ENCODE measurements around the gene TSR3. TPM values are rescaled to one million over a fixed set of nuclear protein-coding genes. Genes with fewer than 3 reads are reported as not detected.
A peak's percentile ranks its signal among the peaks of the same experiment; 100 is the strongest.

Gene TSR3
- total and polyA plus RNA-seq, 2 donors (not counting 1 experiment from before 2014, with no cell fraction given), result 35.7 to 43.7 TPM

DNA sequence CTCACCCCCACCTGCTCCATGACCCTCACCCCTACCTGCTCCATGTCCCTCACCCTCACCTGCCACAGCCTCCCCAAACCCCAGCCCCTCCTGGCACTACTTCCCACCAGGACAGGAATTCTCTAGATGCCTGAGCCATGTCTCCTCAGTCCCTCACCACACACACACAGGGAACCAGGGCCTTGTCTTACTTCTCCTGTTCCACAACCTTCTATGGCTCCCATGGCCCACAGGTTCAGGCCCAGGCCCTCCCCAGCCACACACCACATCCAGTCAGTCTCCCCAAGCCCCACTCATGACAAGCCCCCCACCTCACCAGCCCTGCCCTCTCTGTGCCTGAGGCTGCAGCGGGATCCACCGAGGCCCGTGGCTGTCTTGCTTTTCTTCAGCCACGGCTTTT, 45.3 kb downstream of the TSR3 start:
- no peak overlapping the region for H3K4me3 ChIP-seq (ENCODE audit: control extremely low read depth in 1 of 5, extremely low read depth in 1 of 5, insufficient read depth in 1 of 5, low read depth in 2 of 5, low read length in 4 of 5)
- no peaks in the 10 kb centered on the region for H3K27me3 ChIP-seq (replicated peaks in 1 of 4; ENCODE audit: control extremely low read depth in 1 of 4, control insufficient read depth in 3 of 4, insufficient read depth in 4 of 4, low read length in 3 of 4)
- peaks cover 0 to 3% of the 10 kb centered on the region in 2 experiments for H3K36me3 ChIP-seq (replicated peaks in 1 of 2; ENCODE audit: control extremely low read depth in 1 of 2, control insufficient read depth in 1 of 2, extremely low read depth in 1 of 2, insufficient read depth in 2 of 2, low read length in 1 of 2)
- ChIA-PET CTCF (no interaction called here), POLR2A (interaction anchor here (1.0 kb wide), 1 partner anchor 9 kb away, joined by 11 read pairs; no protein-coding TSS in a partner anchor)
- peaks cover 14% of the 10 kb centered on the region for H4K20me1 ChIP-seq (ENCODE audit: control insufficient read depth, insufficient read depth, low read length, poor library complexity, severe bottlenecking)
- peaks cover 34 to 59% of the 10 kb centered on the region in 2 donors for H3K4me1 ChIP-seq (ENCODE audit: control insufficient read depth in 2 of 2, insufficient read depth in 2 of 2, low read length in 2 of 2)
- peaks cover 0 to 7% (median 0%) of the 10 kb centered on the region in 3 donors for H3K9me3 ChIP-seq (ENCODE audit: control extremely low read depth in 1 of 3, control insufficient read depth in 2 of 3, insufficient read depth in 1 of 3, low read length in 2 of 3)
- H3K4me3 Mint-ChIP-seq, result peak overlapping the region; percentile 69
- peak overlapping the region; percentile 90 for H3K27ac Mint-ChIP-seq
- WGBS (ENCODE audit: insufficient coverage), result 65% methylated on average over 4 of the region's 4 CpGs
- no peak overlapping the region for H2AFZ ChIP-seq (ENCODE audit: insufficient read depth, low read depth, low read length, poor library complexity, severe bottlenecking)
- H3K79me2 ChIP-seq (ENCODE audit: control insufficient read depth, insufficient read depth, low read length), result peaks cover 29% of the 10 kb centered on the region
- TF ChIP-seq, protein P1, sequence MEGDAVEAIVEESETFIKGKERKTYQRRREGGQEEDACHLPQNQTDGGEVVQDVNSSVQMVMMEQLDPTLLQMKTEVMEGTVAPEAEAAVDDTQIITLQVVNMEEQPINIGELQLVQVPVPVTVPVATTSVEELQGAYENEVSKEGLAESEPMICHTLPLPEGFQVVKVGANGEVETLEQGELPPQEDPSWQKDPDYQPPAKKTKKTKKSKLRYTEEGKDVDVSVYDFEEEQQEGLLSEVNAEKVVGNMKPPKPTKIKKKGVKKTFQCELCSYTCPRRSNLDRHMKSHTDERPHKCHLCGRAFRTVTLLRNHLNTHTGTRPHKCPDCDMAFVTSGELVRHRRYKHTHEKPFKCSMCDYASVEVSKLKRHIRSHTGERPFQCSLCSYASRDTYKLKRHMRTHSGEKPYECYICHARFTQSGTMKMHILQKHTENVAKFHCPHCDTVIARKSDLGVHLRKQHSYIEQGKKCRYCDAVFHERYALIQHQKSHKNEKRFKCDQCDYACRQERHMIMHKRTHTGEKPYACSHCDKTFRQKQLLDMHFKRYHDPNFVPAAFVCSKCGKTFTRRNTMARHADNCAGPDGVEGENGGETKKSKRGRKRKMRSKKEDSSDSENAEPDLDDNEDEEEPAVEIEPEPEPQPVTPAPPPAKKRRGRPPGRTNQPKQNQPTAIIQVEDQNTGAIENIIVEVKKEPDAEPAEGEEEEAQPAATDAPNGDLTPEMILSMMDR (IDR thresholded peaks at IDR 0.05), result no peak
- no peak for TF ChIP-seq EZH2 (IDR thresholded peaks at IDR 0.05; ENCODE audit: borderline replicate concordance, insufficient read depth, low read depth, low read length, poor library complexity, severe bottlenecking)
- no peaks in the 10 kb centered on the region for H3K9me3 Mint-ChIP-seq (ENCODE audit: insufficient read depth)
- H3K9ac ChIP-seq (ENCODE audit: low read length), result no peak overlapping the region
- peak overlapping the region; percentile 51 for H3K4me2 ChIP-seq (replicated peaks; ENCODE audit: low read depth, low read length, poor library complexity, severe bottlenecking)
- peaks cover 50% of the 10 kb centered on the region for H3K4me1 Mint-ChIP-seq
- ATAC-seq (ENCODE audit: low read depth), result no peak
- intact Hi-C loops (cut with micrococcal nuclease), result loop anchor here (10.0 kb wide), 1 partner anchor 1718 kb away; the partner anchor contains the start of genes HCFC1R1, THOC6 and TNFRSF12A
- no peak for DNase-seq
- H3K27ac ChIP-seq (ENCODE audit: low read length in 2 of 2), result peak overlapping the region; percentile 28 to 54
- H3K27me3 Mint-ChIP-seq, result no peaks in the 10 kb centered on the region

DNA sequence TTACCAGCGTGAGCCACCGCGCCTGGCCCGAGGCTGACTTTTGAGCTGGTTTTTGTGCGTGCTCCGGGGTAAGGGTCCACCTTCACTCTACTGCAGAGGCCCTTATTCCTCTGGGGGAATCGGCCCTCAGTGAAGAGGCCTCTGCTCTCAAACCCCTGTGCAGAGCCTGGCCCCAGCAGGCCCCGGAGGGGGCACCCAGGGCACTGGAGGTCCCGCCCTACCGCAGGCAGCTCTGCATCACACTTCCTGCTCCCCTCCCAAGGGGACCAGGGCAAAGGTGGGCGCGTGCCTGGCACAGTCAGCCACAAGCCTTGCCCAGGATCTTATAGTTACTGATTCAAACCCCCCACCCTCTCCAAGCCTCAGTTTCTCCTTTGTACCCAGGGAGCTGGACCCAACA, 45.9 kb downstream of the TSR3 start:
- H3K79me2 ChIP-seq (ENCODE audit: control insufficient read depth, insufficient read depth, low read length), result peaks cover 27% of the 10 kb centered on the region
- POLR2A ChIA-PET, result interaction anchor here (1.0 to 2.0 kb wide), 2 partner anchors 9 to 27 kb away, joined by 10 to 11 read pairs; partner anchors contain the start of gene BAIAP3

More for the DNA sequence above, 45.9 kb downstream of the TSR3 start:
- H3K4me2 ChIP-seq (replicated peaks; ENCODE audit: low read depth, low read length, poor library complexity, severe bottlenecking), result peak overlapping the region; percentile 51
- H3K27ac Mint-ChIP-seq, result peak overlapping the region; percentile 90
- DNase-seq (peak; percentile 52), ATAC-seq (ENCODE audit: low read depth) (no peak)
- no peaks in the 10 kb centered on the region for H3K27me3 Mint-ChIP-seq
- TF ChIP-seq, protein P1 (IDR thresholded peaks at IDR 0.05), result no peak
- no peak for TF ChIP-seq EZH2 (IDR thresholded peaks at IDR 0.05; ENCODE audit: borderline replicate concordance, insufficient read depth, low read depth, low read length, poor library complexity, severe bottlenecking)
- peaks cover 9% of the 10 kb centered on the region for H4K20me1 ChIP-seq (ENCODE audit: control insufficient read depth, insufficient read depth, low read length, poor library complexity, severe bottlenecking)
- no peak overlapping the region for H2AFZ ChIP-seq (ENCODE audit: insufficient read depth, low read depth, low read length, poor library complexity, severe bottlenecking)
- H3K9me3 Mint-ChIP-seq (ENCODE audit: insufficient read depth), result no peaks in the 10 kb centered on the region
- peak overlapping the region; percentile 69 for H3K4me3 Mint-ChIP-seq
- no peak overlapping the region for H3K4me3 ChIP-seq (ENCODE audit: control extremely low read depth in 1 of 5, extremely low read depth in 1 of 5, insufficient read depth in 1 of 5, low read depth in 2 of 5, low read length in 4 of 5)
- no peaks in the 10 kb centered on the region for H3K27me3 ChIP-seq (replicated peaks in 1 of 4; ENCODE audit: control extremely low read depth in 1 of 4, control insufficient read depth in 3 of 4, insufficient read depth in 4 of 4, low read length in 3 of 4)
- peaks cover 35 to 59% of the 10 kb centered on the region in 2 donors for H3K4me1 ChIP-seq (ENCODE audit: control insufficient read depth in 2 of 2, insufficient read depth in 2 of 2, low read length in 2 of 2)
- H3K9me3 ChIP-seq (ENCODE audit: control extremely low read depth in 1 of 3, control insufficient read depth in 2 of 3, insufficient read depth in 1 of 3, low read length in 2 of 3), result peaks cover 0 to 7% (median 0%) of the 10 kb centered on the region in 3 donors
- no peak overlapping the region for H3K9ac ChIP-seq (ENCODE audit: low read length)
- intact Hi-C loops (cut with micrococcal nuclease), result loop anchor here (10.0 kb wide), 1 partner anchor 1719 kb away; the partner anchor contains the start of genes HCFC1R1, THOC6 and TNFRSF12A
- peaks cover 46% of the 10 kb centered on the region for H3K4me1 Mint-ChIP-seq
- 23% methylated on average over 12 of the region's 12 CpGs for WGBS (ENCODE audit: insufficient coverage)
- peak overlapping the region in 1 of 2 donors; percentile 54 for H3K27ac ChIP-seq (ENCODE audit: low read length in 2 of 2)
- CTCF ChIA-PET, result no interaction called here
- no peaks in the 10 kb centered on the region for H3K36me3 ChIP-seq (replicated peaks in 1 of 2; ENCODE audit: control extremely low read depth in 1 of 2, control insufficient read depth in 1 of 2, extremely low read depth in 1 of 2, insufficient read depth in 2 of 2, low read length in 1 of 2)

Data from B cell (primary cell).